Right lobe of liver (tissue), 4 donors: ENCODE data around the gene FRMD4B.

Experiments
- CTCF ChIP-seq, 4 donors: fragments of 200-600 bp in 3 of 4; fragments of 450-650 bp in 1 of 4; IDR thresholded peaks; one replicate each; pipeline versions ENCODE4 v1.5.1 to v1.8.0; 2016 to 2022; ENCODE audit warnings: antibody characterized with exemption in 4 of 4, mild to moderate bottlenecking in 2 of 4
- POLR2A ChIP-seq: fragments of 450-650 bp; IDR thresholded peaks from one replicate; pipeline ENCODE4 v1.6.1; 2017; ENCODE audit warnings: antibody characterized with exemption, mild to moderate bottlenecking
- donor health status: DM: no; HTN: no; CAD: no.
- donor health status: DM: no; HTN: no; CAD: no.
- donor health status: DM: no; HTN: yes; CAD: no.

GRCh38 chr3:69249001-69249400 lies 136.9 kb downstream of the FRMD4B start:
- TF ChIP-seq CTCF (IDR thresholded peaks at IDR 0.05) (no peak), POLR2A (no peak)
